GM12878 (cell line): ENCODE results near the gene MCM3AP. TPM values are rescaled to one million over a fixed set of nuclear protein-coding genes. Genes with fewer than 3 reads are reported as not detected.

Experiments
- ATAC-seq: fragments of 200-7000 bp; cut with Tn5 transposase; 3 replicates; pipeline ENCODE4 v1.9.1; 2020; ENCODE audit warnings: mild to moderate bottlenecking, moderate library complexity
- BruUV-seq: library from RNA; stranded (reverse); fragments of 400-500 nt; replicated peaks from 2 replicates; lab custom pipeline; 2021; lab: Mats Ljungman, UMichigan
- CTCF ChIA-PET: fragments of 300-600 bp; sonication (Branson Sonifier 250); formaldehyde crosslinking; extraction: SDS; loops from one replicate; lab custom pipeline; 2021; ENCODE audit warnings: inconsistent platforms; lab: Yijun Ruan, JAX
- POLR2A ChIA-PET: fragments of 350-600 bp; formaldehyde crosslinking; extraction: SDS; loops from one replicate; lab custom pipeline; 2021; ENCODE audit warnings: inconsistent platforms; lab: Charles Lee
- RAD21 ChIA-PET: fragments of 300-600 bp; sonication (Branson Sonifier 250); formaldehyde crosslinking; loops from one replicate; lab custom pipeline; 2023; ENCODE audit warnings: antibody characterized with exemption; ENCODE audit not compliant: unreplicated experiment; lab: Charles Lee
- SMC1A ChIA-PET: fragments of 300-600 bp; sonication (Branson Sonifier 250); formaldehyde crosslinking; loops from one replicate; lab custom pipeline; 2023; ENCODE audit not compliant: unreplicated experiment, uncharacterized antibody; lab: Charles Lee
- DNase-seq: peaks from one replicate; pipeline ENCODE4 v3.0.0-alpha.2; 2011; ENCODE audit warnings: low read depth, low spot score
- FAIRE-seq: peaks from 3 replicates; lab custom pipeline; 2011; peaks lifted over from hg19 to GRCh38; lab: Jason Lieb, UNC
- H2AFZ ChIP-seq: 2 replicates; pipeline ENCODE4 v1.6.0; 2011; ENCODE audit warnings: low read depth, low read length, control low read depth; ENCODE audit not compliant: control insufficient read depth
- H3K27ac ChIP-seq: 2 replicates; pipeline ENCODE4 v1.5.1; 2011; ENCODE audit warnings: control low read depth; ENCODE audit not compliant: control insufficient read depth, insufficient read depth
- H3K27me3 ChIP-seq, 2 experiments: replicated peaks in 1 of 2; 2 replicates each; pipeline versions ENCODE4 v1.6.0 to v1.6.1; 2011; ENCODE audit warnings: low read length in 1 of 2; ENCODE audit not compliant: control insufficient read depth in 2 of 2, insufficient read depth in 2 of 2
- H3K36me3 ChIP-seq, 2 experiments: 2 replicates each; pipeline ENCODE4 v1.5.1; 2011; ENCODE audit warnings: low read length in 1 of 2; ENCODE audit not compliant: control insufficient read depth in 2 of 2, insufficient read depth in 2 of 2
- H3K4me1 ChIP-seq: 2 replicates; pipeline ENCODE4 v1.6.1; 2011; ENCODE audit warnings: mild to moderate bottlenecking, low read length, moderate library complexity, mixed read lengths; ENCODE audit not compliant: control insufficient read depth, insufficient read depth
- H3K4me2 ChIP-seq: 2 replicates; pipeline ENCODE4 v1.6.0; 2011; ENCODE audit warnings: control low read depth; ENCODE audit not compliant: control insufficient read depth, insufficient read depth
- H3K4me3 ChIP-seq: fragments of 200-600 bp; sonication (generic); 2 replicates; pipeline ENCODE4 v1.5.1; 2016
- H3K79me2 ChIP-seq: 2 replicates; pipeline ENCODE4 v1.6.0; 2011; ENCODE audit warnings: low read length; ENCODE audit not compliant: control insufficient read depth, insufficient read depth
- H3K9ac ChIP-seq: 2 replicates; pipeline ENCODE4 v1.8.0; 2011; ENCODE audit warnings: low read length, control low read depth, mixed read lengths; ENCODE audit not compliant: control insufficient read depth, insufficient read depth
- H3K9me3 ChIP-seq: replicated peaks from 3 replicates; pipeline ENCODE4 v1.5.1; 2011; ENCODE audit warnings: mild to moderate bottlenecking, low read length; ENCODE audit not compliant: control insufficient read depth, insufficient read depth
- H4K20me1 ChIP-seq: 2 replicates; pipeline ENCODE4 v1.6.0; 2011; ENCODE audit not compliant: control insufficient read depth, insufficient read depth
- BRCA1 ChIP-seq: IDR thresholded peaks from 2 replicates; pipeline ENCODE4 v1.6.1; 2011; ENCODE audit warnings: low read depth, low read length, improper control_type of control experiment
- CBFB ChIP-seq: IDR thresholded peaks from 2 replicates; pipeline ENCODE4 v1.6.1; 2016; ENCODE audit warnings: antibody characterized with exemption, low read depth
- CHD1 ChIP-seq: IDR thresholded peaks from 2 replicates; pipeline ENCODE4 v1.6.1; 2012; ENCODE audit warnings: low read depth, low read length, improper control_type of control experiment
- GABPA ChIP-seq: IDR thresholded peaks from 2 replicates; pipeline ENCODE4 v1.6.1; 2014; ENCODE audit warnings: antibody characterized with exemption, low read depth, mild to moderate bottlenecking, inconsistent platforms
- JUNB ChIP-seq: IDR thresholded peaks from 2 replicates; pipeline ENCODE4 v1.6.1; 2016; ENCODE audit warnings: antibody characterized with exemption, mild to moderate bottlenecking
- JUND ChIP-seq: IDR thresholded peaks from 2 replicates; pipeline ENCODE4 v1.6.1; 2012; ENCODE audit warnings: low read depth, mild to moderate bottlenecking, low read length, improper control_type of control experiment, moderate library complexity
- MEF2B ChIP-seq: fragments of 450-650 bp; IDR thresholded peaks from 2 replicates; pipeline ENCODE4 v1.6.1; 2018; ENCODE audit warnings: mild to moderate bottlenecking, moderate library complexity; ENCODE audit not compliant: partially characterized antibody, poor library complexity, severe bottlenecking
- MYC ChIP-seq: IDR thresholded peaks from 2 replicates; pipeline ENCODE4 v1.6.1; 2011; ENCODE audit warnings: mild to moderate bottlenecking, low read length, moderate library complexity, inconsistent platforms; ENCODE audit not compliant: insufficient read depth, insufficient replicate concordance, insufficient read length, severe bottlenecking
- PRDM15 ChIP-seq: fragments of 450-650 bp; formaldehyde crosslinking; IDR thresholded peaks from 2 replicates; pipeline ENCODE4 v1.4.0; 2020; ENCODE audit warnings: mild to moderate bottlenecking, moderate library complexity
- SMAD5 ChIP-seq: IDR thresholded peaks from 2 replicates; pipeline ENCODE4 v1.6.1; 2016; ENCODE audit warnings: antibody characterized with exemption, low read depth
- SPI1 ChIP-seq: IDR thresholded peaks from 2 replicates; pipeline ENCODE4 v1.6.1; 2011; ENCODE audit warnings: low read depth, mild to moderate bottlenecking, low read length, moderate library complexity, borderline replicate concordance; ENCODE audit not compliant: insufficient read depth
- SRF ChIP-seq, 2 experiments: IDR thresholded peaks; 2 replicates each; pipeline ENCODE4 v1.6.1; 2011; ENCODE audit warnings: low read depth in 2 of 2, low read length in 2 of 2, mild to moderate bottlenecking in 1 of 2, moderate library complexity in 1 of 2
- ZNF217 ChIP-seq: fragments of 450-650 bp; IDR thresholded peaks from 2 replicates; pipeline ENCODE4 v1.6.1; 2017; ENCODE audit warnings: antibody characterized with exemption, mild to moderate bottlenecking
- ZSCAN29 ChIP-seq: fragments of 450-650 bp; IDR thresholded peaks from 2 replicates; pipeline ENCODE4 v1.6.1; 2017; ENCODE audit warnings: mild to moderate bottlenecking, moderate library complexity
- ZZZ3 ChIP-seq: IDR thresholded peaks from 2 replicates; pipeline ENCODE4 v1.6.1; 2011; ENCODE audit warnings: low read depth; ENCODE audit not compliant: control insufficient read depth, insufficient read length
- WGBS: methylation state at CpG from one replicate; pipeline ENCODE4 v1.1.6; 2016; ENCODE audit warnings: low lambda C conversion rate; ENCODE audit not compliant: insufficient replicate concordance, insufficient coverage; ENCODE audit errors: missing lambda C conversion rate; 5-methylcytosine and 5-hydroxymethylcytosine counted together
- in situ Hi-C: fragments of 300-500 bp; cut with MboI; formaldehyde crosslinking; loops from 9 replicates; pipeline ENCODE4 v1.14.3; 2018; ENCODE audit warnings: mixed read lengths
- intact Hi-C: fragments of 100-400 bp; cut with micrococcal nuclease; formaldehyde crosslinking; loops from one replicate; pipeline ENCODE4 v1.14.2; 2022; ENCODE audit not compliant: unreplicated experiment
- polyA plus RNA-seq, 11 experiments: library from polyadenylated mRNA; depleted of rRNA in 4 of 11; unstranded in 6 of 11; stranded (reverse) in 5 of 11; fragments of >200 nt; fragmentation: Nextera tagmentation in 4 of 11; fragmentation: Illumina TruSeq in 1 of 11; extraction: Ambion mirVana in 4 of 11; extraction: Trizol in 1 of 11; gene quantifications; 1 replicate in 1 of 11; 2 replicates in 10 of 11; pipeline versions ENCODE4 v1.2.1 to v1.2.3, GENCODE V29; 2011 to 2016; ENCODE audit warnings: inconsistent platforms in 2 of 11, missing spikeins in 2 of 11, low read depth in 1 of 11
- total RNA-seq, 4 experiments: library from RNA; depleted of rRNA in 3 of 4; stranded (reverse); fragments of >200 nt in 3 of 4; fragmentation: Illumina TruSeq in 1 of 4; extraction: Trizol in 1 of 4; gene quantifications; 2 replicates each; pipeline versions ENCODE4 v1.2.1 to v1.2.3, GENCODE V29; 2013 to 2021

The MCM3AP gene
- total and polyA plus RNA-seq, 10 of the 15 experiments (the other 5 are each of a cell fraction or from before 2014, with no cell fraction given), result 6.1 to 95.7 (median 47.0) TPM

- intact Hi-C loops, result no loop called here
- no peak overlapping the region for H3K4me3 ChIP-seq
- H3K4me2 ChIP-seq, result no peak overlapping the region
- no TSS peak for BruUV-seq
- 97% methylated on average over 2 of the region's 2 CpGs for WGBS
- no peaks in the 10 kb centered on the region for H3K9me3 ChIP-seq
- DNase-seq, result no peak
- TF ChIP-seq MEF2B (no peak), GABPA (no peak), PRDM15 (CRISPR knock-in tag) (no peak), ZSCAN29 (no peak), ZZZ3 (no peak), JUNB (no peak), SMAD5 (no peak), ZNF217 (no peak), CHD1 (no peak), JUND (no peak), BRCA1 (no peak), CBFB (no peak), SPI1 (no peak), MYC (no peak), SRF (IDR thresholded peaks at IDR 0.05; ENCODE audit: low read depth in 2 of 2, low read length in 2 of 2) (no peak)
- H3K27me3 ChIP-seq, result no peaks in the 10 kb centered on the region
- no peak overlapping the region for H2AFZ ChIP-seq
- no peak overlapping the region for H3K9ac ChIP-seq
- no peak for FAIRE-seq
- RAD21 ChIA-PET, result no interaction called here
- no peak overlapping the region for H3K27ac ChIP-seq
- SMC1A ChIA-PET, result no interaction called here
- H3K79me2 ChIP-seq, result peaks cover 19% of the 10 kb centered on the region
- in situ Hi-C loops, result no loop called here
- CTCF ChIA-PET, result no interaction called here
- peaks cover 3 to 16% of the 10 kb centered on the region in 2 experiments for H3K36me3 ChIP-seq
- POLR2A ChIA-PET, result no interaction called here
- no peak for ATAC-seq
- no peaks in the 10 kb centered on the region for H4K20me1 ChIP-seq
- no peaks in the 10 kb centered on the region for H3K4me1 ChIP-seq
Observed at GRCh38 chr21:46329796-46330195, 44.4 kb upstream of the MCM3AP start.
